Activated naive CD4-positive, alpha-beta T cell treated with Interleukin-2 at 50 U/mL for 16 hours (primary cell): ENCODE measurements around the gene FPGS.

Experiments used
- DNase-seq: peaks from one replicate; pipeline ENCODE4 v3.0.0-alpha.2; 2020

Gene FPGS

DNA sequence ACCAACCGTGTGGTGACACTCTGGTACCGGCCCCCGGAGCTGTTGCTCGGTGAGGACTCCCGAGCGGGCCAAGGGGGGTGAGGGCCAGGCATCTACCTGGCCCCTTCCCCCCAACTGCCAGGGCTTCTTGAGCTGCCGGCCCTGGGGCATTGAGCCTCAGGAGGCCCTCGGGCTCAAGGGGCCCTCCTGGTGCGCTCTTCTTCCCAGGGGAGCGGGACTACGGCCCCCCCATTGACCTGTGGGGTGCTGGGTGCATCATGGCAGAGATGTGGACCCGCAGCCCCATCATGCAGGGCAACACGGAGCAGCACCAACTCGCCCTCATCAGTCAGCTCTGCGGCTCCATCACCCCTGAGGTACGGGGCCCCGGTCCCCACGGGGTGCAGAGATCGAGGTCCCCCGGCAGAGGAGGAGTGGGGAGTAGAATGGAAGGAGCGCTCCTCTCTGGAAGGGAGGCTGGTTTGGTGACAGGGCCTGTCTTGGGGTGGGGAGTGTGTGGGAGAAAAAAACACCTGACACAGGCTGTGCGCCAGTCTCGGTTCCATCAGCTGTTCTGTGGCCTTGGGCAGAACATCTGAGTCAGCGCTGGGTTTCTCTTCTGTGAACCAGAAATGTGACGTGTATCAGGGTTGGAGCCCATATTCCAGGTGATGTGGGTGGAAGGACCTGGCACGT is 14.2 kb upstream of the FPGS start:
- DNase-seq, result peak; percentile 78

DNA sequence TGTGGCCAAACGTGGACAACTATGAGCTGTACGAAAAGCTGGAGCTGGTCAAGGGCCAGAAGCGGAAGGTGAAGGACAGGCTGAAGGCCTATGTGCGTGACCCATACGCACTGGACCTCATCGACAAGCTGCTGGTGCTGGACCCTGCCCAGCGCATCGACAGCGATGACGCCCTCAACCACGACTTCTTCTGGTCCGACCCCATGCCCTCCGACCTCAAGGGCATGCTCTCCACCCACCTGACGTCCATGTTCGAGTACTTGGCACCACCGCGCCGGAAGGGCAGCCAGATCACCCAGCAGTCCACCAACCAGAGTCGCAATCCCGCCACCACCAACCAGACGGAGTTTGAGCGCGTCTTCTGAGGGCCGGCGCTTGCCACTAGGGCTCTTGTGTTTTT is 13.5 kb upstream of the FPGS start:
- no peak for DNase-seq

DNA sequence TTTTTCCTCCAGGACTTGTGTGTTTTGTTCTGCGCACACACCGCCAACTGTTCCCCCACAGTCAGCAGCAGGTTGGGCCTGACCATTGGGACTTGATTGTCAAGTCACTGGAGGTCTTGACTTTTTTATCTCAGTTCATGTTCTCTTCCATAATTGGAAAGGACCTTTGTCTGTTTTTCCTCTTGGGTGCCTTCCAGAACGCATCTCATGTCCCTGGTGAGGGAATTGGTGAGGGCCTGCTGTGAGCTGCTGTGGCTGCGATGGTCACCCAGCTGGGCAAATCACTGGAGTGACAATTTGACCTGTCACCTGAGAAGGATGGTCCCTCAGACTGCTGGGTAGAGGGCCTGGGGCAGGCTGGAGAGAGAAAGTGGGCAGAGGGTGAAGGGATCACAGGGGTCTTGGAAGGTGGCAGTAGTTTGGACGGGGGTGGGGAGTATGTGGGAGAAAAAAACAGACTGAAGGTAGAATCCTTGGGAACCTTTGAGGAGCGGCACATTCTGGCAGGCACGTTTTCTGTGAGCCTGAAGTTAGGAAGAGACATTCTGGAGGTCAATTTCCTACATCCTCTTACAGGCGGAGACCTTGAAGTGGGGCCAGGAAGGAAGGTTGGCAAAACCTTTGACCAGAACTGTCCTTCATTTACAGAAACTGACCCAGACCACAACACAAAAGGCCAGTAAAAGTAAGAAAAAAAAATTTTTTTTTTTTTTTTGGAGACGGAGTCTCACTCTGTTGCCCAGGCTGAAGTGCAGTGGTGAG is 12.4 kb upstream of the FPGS start:
- DNase-seq, result no peak

DNA sequence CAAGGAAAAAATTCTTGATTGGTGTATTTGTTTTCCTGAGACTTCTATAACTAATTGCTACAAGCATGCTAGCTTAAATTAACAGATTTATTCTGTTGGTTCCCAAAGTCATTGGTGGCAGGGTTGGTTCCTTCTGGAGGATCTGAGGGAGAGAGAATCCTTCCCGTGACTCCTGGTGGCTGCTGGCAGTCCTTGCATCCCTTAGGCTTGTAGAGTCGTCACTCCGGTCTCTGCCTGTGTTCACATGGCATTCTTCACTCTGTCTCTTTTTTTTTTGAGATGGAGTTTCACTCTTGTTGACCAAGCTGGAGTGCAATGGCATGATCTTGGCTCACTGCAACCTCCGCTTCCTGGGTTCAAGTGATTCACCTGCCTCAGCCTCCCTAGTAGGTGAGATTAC is 11.6 kb upstream of the FPGS start:
- no peak for DNase-seq

DNA sequence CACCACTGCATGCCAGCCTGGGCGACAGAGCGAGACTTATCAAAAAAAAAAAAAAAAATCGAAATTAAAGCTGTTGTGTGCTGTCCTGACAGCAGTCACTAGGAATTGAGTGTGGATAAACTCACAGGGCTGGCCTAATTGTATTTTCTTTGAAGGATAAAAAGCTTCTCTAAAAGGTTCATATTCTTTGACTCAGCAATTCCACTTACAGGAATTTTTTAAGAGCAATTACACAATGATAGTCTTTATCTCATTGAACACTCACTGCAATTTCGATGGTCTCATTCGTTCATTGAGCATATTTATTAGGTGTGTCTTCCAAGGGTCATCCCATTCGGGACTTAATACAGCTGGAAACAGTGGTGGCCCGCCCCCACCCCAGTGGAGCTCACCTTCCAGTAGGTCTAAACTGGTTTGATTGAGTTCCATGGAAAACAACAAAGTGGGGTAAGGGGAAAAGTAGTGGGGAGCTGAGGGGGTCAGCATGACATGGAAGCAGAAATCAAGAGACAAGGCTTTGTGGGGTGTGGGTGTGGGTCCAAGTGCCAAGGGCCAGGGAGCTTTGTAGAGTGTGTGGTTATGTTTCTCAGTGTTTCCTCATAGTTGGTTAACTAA is 10.2 kb upstream of the FPGS start:
- DNase-seq, result no peak

DNA sequence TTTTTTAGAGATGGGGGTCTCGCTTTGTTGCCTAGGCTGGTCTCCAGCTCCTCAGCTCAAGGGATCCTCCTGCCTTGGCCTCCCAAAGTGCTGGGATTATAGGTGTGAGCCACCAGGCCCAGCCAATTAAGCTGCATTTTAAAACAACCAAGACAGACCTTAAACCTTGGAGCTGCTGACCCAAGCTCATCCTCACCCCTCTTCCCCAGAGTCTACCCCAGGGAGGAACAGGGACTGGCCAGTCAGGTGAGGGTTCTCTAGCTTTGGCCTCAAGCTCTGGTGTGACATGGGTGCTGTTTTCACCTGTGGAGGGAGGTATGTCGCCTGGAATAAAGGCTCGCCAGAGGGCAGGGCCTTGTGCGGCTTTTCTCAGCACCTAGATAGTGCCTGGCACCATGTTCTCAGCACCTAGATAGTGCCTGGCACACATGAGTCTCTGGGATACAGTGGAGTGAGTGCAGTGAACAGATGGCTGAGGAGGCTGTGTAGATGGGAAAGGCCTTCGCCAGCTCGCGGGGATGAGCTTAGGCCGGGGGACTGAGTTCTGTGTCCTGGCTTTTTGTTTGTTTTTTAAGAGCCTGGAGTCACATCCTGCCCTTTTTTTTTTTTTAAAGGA is 9.5 kb upstream of the FPGS start:
- no peak for DNase-seq

DNA sequence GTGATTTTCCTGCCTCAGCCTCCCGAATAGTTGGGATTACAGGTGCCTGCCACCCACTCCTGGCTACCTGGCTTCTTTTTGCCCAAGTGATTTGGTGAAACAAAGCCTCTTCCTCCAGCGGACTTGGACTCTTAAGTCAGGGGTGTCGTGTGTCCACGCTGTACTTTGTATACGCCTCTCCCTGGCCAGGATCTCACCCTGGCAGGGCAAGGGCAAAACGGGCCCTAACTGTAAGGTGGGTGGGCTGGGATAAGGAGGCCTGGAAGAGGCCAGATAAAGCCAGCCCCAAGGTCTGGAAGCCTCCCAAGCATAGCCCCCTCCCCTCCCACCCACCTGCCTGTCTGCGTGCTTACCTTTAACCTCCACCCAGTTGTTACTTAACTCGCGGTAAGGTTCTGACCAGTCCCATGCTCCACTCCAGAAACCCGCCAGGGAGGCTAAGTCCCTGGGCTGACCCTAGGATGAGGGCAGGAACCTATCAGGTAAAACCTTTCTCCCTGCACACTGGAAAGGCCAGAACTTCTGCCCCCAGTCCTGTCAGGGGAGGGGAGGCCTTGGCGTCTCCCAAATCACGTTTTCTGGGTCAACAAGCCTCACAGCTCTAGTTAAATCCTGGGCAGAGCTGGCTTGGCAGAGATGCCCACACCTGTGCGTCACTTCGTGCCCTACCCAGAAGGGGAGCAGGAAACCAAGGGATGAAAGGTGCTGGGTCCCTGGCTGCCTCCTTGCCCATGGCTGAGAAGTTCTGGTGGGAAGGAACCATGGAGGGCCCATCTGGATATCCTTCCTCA is 8.5 kb upstream of the FPGS start:
- no peak for DNase-seq

DNA sequence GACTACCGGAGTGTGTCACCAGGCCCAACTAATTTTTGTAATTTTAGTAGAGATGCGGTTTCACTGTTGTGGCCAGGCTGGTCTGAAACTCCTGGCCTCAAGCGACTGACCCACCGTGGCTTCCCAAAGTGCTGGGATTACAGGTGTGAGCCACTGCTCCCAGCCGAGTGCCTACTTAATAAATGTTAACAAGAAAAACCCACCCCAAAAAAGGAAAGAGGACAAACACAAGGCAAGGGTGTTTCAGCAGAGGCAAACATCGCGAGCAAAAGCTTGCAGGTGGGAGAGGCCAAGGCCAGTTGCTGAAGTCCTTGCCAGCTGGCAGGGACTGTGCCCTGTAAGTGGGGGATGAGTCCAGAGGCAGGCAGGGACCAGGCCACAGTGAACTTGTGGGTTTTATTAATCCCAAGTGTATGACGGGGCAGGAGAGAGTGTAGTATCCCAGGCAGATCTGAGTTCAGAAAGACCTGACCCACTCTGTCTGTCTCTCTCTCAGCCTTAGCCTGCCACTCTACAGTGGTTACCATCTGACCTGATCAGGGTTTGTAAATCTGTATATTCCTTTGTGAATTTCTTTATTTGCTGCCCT is 6.4 kb upstream of the FPGS start:
- DNase-seq, result no peak

DNA sequence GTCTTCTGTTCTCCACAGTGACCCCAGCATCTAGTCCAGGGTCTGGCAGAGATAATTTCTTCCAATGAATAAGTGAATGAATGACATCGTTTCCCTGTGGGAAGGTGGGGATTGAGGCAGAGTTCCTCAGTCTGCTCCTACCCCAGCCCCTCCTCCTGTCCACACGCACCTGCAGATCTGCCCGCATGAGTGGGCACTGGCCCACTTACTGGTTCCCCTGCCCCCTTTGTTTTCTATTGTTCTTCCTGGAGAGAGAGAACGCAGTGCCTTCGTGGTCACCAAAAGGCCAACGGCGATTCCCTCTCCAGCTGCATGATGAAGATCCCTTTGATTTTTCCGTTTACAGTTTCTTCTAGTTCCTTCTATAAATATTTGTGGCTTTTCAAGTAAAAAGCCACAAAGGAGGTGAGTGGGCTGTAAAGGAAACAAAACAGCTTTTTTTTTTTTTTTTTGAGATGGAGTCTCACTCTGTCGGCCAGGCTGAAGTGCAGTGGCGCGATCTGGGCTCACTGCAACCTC is 5.8 kb upstream of the FPGS start:
- no peak for DNase-seq

DNA sequence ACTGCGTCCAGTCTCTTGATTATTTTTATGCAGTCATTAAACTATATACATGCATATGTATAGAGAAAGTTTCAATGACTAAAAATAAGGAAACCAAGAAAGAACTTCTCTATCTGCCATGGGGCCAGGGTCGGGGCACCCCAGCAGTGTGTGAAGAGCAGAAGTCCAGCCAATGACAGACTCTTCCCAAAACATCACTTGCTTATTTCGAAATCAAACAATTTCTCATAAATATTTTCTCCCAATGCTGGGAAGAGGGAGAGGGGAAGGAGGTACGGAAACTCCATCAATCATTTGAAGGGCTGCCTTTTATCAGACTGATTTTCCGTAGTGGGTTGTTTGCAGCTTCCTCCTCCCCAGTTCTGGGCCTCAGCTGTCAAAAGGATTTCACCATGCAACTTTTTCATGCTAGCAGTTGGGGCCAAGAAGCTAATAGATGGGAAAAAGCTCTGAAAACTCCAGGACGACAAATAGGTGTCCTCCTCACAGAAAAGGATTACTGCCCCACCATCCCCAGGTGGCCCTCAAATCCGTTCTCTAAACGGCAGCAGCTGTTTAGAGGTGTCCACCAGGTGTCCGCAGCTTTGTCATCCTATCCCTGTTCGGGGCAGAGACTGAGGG is 617 bp upstream of the FPGS start:
- DNase-seq, result no peak

DNA sequence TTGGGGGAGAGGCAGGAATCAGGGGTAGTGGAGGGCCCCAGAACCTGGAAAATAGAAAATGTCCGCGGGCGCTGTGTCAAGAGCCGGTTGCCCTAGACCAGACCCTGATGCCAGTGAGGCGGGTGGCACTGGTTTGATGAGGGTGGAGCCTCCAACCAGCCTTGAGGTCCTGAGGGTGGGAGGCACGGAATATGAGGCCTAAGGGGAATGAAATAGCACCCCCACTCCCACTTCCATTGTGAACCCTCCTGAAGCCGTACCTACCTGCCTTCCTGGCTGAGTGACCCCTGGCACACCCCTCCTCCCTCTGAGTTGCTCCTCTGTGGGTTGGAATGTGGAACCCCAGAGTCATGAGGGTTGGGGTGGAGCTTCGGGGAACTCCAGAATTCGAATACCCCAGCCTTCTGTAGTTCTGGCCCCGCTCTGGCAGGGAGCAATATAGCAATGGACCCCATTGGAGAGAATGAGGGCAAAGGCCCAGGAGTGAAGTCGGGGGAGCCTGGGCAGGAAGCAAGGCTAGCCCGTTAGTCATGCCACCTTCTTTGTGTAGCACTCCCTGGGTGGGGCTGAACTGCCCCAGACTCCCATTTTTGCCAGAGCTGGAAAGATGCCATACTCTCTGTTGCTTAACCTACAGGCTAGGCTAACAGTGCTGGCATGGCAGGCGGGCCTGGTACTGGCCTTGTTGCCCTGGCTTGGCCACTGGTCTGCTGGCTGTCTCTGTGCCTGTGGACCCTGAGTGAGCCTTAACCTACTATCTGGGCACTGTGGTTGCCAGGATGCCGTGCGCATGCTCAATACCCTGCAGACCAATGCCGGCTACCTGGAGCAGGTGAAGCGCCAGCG is 1.0 kb downstream of the FPGS start:
- peak; percentile 29 for DNase-seq

DNA sequence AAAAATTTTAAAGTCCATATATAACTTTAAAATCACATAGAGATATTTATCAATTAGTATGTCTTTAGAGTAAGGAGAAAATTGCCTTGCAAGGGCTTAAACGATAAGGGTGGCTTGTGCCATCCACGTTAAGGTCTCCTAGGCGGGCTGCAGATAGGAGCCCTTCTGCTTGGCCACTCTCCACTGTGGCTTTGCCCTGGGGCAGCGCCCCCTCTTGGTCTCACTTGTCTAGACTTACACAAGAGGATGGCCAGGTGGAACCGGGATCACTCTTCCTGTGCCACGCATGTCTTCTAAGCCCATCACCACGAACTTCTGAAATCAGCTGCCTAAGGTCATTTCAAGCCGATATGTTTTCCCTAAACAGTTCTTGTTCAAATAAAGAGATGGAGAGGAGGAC is 2.9 kb downstream of the FPGS start:
- DNase-seq, result peak; percentile 39

DNA sequence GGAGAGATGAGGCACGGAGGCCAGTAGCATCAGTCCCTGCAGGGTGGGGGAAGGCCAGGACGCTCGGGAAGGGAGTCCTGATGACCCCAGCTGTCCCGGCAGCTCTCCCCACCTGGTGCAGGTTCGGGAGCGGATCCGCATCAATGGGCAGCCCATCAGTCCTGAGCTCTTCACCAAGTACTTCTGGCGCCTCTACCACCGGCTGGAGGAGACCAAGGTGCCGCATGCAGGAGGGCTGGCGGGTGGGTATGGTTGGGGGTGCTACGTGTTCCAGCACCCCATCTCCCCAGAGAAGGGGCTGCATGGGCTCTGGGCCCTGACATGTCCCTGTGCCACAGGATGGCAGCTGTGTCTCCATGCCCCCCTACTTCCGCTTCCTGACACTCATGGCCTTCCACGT is 4.2 kb downstream of the FPGS start:
- DNase-seq, result no peak

DNA sequence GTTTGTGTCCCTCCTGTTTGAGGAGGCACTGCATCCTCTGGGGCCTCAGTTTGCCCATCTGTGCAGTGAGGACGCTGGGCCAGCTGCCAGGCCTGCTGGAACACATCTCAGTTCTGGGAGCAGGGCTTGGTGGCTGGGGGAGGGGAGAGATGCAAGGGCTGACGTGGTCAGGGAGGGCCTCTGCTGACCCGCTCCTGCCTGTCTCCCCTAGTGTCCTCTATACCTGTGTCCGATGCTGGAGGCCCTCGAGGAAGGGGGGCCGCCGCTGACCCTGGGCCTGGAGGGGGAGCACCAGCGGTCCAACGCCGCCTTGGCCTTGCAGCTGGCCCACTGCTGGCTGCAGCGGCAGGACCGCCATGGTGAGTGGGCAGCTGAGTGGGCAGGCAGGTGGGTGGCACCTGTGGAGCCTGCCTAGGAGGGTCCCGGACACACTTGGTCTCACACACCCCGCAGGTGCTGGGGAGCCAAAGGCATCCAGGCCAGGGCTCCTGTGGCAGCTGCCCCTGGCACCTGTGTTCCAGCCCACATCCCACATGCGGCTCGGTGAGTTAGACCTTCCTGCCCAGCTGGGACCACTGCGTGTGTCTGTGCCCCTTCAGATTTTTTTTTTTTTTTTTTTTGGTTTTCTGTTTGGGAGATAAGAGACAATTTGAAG is 5.8 kb downstream of the FPGS start:
- no peak for DNase-seq

DNA sequence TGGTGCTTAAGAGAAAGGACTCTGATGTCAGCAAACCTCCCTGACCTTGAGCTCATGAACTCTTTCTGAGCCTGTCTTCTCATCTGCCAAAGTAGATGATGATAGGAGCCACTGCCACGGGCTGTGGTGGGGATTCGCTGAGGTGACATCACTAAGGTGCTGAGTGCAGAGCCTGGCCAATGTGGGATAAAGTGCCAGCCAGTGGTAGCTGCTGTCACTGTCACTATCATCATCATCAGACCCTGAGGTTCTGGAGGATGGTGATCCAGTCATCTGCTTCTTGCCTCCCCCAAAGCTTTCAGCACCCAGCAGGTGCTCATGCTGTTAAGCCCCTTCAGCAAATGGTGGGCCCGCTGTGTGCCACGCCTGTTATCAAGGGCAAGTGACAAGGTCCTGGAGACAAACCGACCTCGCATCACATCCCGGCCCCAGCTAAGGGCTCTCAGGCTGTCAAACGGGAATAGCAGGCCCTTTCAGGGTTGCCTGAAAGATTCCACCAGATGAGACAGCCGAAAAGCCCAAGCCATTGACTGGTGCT is 6.4 kb downstream of the FPGS start:
- no peak for DNase-seq

DNA sequence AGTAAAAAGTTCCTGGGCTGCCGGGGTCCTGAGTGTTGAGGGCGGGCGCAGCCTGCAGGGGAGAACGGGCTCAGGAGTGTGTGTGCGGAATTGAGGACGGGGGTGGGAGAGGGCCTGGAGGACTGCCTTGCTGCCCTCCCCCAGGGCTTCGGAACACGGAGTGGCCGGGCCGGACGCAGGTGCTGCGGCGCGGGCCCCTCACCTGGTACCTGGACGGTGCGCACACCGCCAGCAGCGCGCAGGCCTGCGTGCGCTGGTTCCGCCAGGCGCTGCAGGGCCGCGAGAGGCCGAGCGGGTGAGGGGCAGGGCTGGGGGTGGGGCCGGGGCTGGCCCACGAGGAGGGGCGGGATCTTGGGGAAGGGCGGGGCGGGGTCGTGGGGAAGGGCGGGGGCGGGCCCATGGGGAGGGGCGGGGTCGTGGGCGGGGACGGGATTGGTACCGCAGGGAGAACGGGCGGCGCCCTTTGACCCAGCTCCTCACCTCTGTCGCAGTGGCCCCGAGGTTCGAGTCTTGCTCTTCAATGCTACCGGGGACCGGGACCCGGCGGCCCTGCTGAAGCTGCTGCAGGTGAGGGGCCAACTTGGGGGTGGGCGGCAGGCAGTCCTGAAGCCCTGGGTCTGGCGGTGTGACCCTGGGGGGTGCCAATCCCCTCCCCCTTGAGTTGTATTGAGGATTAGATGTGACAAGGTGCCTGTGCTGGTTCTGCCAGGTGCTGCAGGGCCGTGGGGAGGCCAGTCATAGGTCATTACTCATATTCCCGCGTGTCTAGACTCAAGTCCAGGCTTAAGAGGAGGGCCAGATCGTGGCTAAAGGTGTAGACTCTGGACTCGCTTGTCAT is 7.1 kb downstream of the FPGS start:
- no peak for DNase-seq

DNA sequence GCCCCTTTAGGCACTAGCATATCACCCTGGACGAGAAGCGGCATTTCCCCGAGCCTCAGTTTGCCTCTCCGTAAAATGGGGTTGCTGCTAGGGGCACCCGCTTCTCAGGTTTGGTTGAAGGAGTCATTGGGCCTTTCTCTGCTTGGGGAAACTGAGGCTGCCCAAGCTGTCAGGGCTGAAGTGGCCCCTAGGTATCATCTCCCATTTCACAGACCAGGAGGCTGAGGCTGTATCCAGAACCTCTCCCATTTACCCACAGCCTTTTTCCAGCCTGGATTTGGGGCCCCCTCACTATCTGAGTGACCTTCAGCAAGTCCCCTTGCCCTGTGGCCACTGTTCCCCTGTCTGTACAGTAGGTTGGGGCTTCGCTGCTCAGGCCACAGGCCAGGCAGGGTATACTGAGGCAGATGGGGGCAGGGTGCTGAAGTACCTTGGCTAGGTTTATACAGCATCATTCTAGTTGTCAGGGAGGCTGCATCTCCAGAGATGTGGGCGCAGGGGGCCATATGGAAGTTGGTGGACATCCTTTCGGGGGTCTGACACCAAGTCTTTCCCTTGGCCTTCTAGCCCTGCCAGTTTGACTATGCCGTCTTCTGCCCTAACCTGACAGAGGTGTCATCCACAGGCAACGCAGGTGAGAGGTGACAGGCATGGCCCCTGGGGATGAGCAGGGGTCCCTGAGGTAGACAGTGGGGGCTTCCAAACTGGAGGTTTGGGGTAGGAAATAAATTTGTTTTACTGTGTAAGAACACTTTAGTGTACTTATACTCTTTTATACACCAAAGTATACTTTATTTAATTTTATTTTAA is 7.9 kb downstream of the FPGS start:
- DNase-seq, result no peak

DNA sequence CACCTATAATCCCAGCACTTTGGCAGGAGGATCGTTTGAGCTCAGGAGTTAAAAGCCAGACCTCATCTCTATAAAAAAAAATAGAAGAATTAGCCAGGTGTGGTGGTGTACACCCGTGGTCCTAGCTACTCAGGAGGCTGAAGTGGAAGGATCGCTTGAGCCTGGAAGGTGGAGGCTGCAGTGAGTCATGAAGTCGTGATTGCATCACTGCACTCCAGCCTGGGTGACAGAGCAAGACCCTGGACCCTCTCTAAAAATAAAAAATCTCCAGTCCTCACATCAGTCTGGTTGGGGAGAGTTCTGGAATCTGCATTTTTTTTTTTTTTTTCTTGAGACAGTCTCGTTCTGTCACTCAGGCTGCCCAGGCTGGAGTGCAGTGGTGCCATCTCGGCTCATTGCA is 9.3 kb downstream of the FPGS start:
- DNase-seq, result no peak
